DOHH2 (cell line): ENCODE results near the gene KRTAP6-2.

Experiments used
- EZH2phosphoT487 ChIP-seq: fragments of 200-600 bp; sonication (generic); IDR thresholded peaks from 2 replicates; pipeline ENCODE4 v1.6.1; 2017; ENCODE audit warnings: borderline replicate concordance, mild to moderate bottlenecking, antibody characterized with exemption, low read length, moderate library complexity, mixed read lengths
- TF ChIP-seq, protein P1 (sequence below): fragments of 200-600 bp; sonication (generic); IDR thresholded peaks from one replicate; pipeline ENCODE4 v1.5.1; 2014; ENCODE audit warnings: antibody characterized with exemption, mild to moderate bottlenecking, low read depth, low read length; ENCODE audit not compliant: poor library complexity, severe bottlenecking

DNA sequence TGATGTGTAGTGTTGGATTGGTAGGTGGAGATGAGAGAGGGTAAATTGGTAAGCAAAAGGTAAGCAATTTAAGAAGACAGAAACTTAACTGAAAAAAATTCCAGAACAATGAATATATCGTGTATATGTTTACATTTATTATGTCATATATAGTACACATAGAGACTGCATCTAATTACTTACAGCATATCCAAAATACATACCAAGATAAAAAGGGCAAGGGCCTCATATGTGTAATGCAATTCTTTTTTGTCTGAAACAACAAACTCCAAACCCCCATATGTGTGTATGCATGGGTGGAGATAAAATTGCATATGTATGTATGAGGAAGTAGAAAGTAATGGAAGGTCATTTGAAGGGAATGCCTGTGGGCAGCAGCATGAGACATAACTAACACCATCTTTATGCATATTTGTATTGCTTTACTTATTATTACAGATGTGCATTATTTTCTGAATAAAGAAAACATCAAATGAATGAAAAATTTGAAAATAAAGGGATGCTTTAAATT, 48.3 kb upstream of the KRTAP6-2 start:
- TF ChIP-seq, protein P1, sequence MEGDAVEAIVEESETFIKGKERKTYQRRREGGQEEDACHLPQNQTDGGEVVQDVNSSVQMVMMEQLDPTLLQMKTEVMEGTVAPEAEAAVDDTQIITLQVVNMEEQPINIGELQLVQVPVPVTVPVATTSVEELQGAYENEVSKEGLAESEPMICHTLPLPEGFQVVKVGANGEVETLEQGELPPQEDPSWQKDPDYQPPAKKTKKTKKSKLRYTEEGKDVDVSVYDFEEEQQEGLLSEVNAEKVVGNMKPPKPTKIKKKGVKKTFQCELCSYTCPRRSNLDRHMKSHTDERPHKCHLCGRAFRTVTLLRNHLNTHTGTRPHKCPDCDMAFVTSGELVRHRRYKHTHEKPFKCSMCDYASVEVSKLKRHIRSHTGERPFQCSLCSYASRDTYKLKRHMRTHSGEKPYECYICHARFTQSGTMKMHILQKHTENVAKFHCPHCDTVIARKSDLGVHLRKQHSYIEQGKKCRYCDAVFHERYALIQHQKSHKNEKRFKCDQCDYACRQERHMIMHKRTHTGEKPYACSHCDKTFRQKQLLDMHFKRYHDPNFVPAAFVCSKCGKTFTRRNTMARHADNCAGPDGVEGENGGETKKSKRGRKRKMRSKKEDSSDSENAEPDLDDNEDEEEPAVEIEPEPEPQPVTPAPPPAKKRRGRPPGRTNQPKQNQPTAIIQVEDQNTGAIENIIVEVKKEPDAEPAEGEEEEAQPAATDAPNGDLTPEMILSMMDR, result no peak
- TF ChIP-seq EZH2phosphoT487, result no peak
